HUES6 (cell line): ENCODE data around the gene VSTM4.

ENCODE experiments used
- H3K27ac ChIP-seq: 2 replicates; pipeline ENCODE4 v1.7.0; 2013; ENCODE audit warnings: low read depth, mild to moderate bottlenecking, low read length, inconsistent platforms
- H3K27me3 ChIP-seq: 2 replicates; pipeline ENCODE4 v1.6.1; 2013; ENCODE audit warnings: low read length; ENCODE audit not compliant: control insufficient read depth, insufficient read depth
- H3K36me3 ChIP-seq: 2 replicates; pipeline ENCODE4 v1.6.1; 2013; ENCODE audit warnings: low read length; ENCODE audit not compliant: control insufficient read depth, insufficient read depth
- H3K4me1 ChIP-seq: 2 replicates; pipeline ENCODE4 v1.6.1; 2013; ENCODE audit warnings: low read length; ENCODE audit not compliant: control insufficient read depth, insufficient read depth
- H3K4me3 ChIP-seq: 2 replicates; pipeline ENCODE4 v1.5.1; 2013; ENCODE audit warnings: low read depth, low read length
- H3K9ac ChIP-seq: one replicate; pipeline ENCODE4 v1.6.1; 2013; ENCODE audit warnings: mild to moderate bottlenecking, low read length
- H3K9me3 ChIP-seq: 2 replicates; pipeline ENCODE4 v1.6.1; 2013; ENCODE audit warnings: low read depth, low read length; ENCODE audit not compliant: control insufficient read depth, insufficient read depth

VSTM4 gene

GRCh38 chr10:49107887-49108267 is 7.4 kb downstream of the VSTM4 start:
- Histone ChIP-seq H3K36me3 (no peaks in the 10 kb centered on the region), H3K27ac (no peak overlapping the region), H3K4me1 (no peaks in the 10 kb centered on the region), H3K9ac (no peak overlapping the region), H3K27me3 (peaks cover 3% of the 10 kb centered on the region; the same call in 1 of the 2 replicates), H3K4me3 (no peak overlapping the region), H3K9me3 (no peaks in the 10 kb centered on the region)

- H3K36me3 ChIP-seq = no peaks in the 10 kb centered on the region
- H3K27ac ChIP-seq = no peak overlapping the region
- H3K9ac ChIP-seq = no peak overlapping the region
Measured at GRCh38 chr10:49107111-49107886, 8.0 kb downstream of the VSTM4 start.

GRCh38 chr10:49106451-49106850 is 8.9 kb downstream of the VSTM4 start:
- no peaks in the 10 kb centered on the region for H3K36me3 ChIP-seq
- no peaks in the 10 kb centered on the region for H3K9me3 ChIP-seq
- H3K9ac ChIP-seq = no peak overlapping the region
- H3K27ac ChIP-seq = no peak overlapping the region
- H3K27me3 ChIP-seq = no peaks in the 10 kb centered on the region; the same call in 1 of the 2 replicates
- no peaks in the 10 kb centered on the region for H3K4me1 ChIP-seq
- H3K4me3 ChIP-seq = no peak overlapping the region

More at GRCh38 chr10:49107111-49107886, 8.0 kb downstream of the VSTM4 start:
- Histone ChIP-seq H3K27me3 (peaks cover under 1% of the 10 kb centered on the region; the same call in 1 of the 2 replicates), H3K9me3 (no peaks in the 10 kb centered on the region), H3K4me1 (no peaks in the 10 kb centered on the region), H3K4me3 (no peak overlapping the region)

GRCh38 chr10:49105076-49105475 is 10.2 kb downstream of the VSTM4 start:
- H3K9ac ChIP-seq = no peak overlapping the region
- no peak overlapping the region for H3K4me3 ChIP-seq

GRCh38 chr10:49104323-49104722 is 11.0 kb downstream of the VSTM4 start:
- Histone ChIP-seq H3K9ac (no peak overlapping the region), H3K9me3 (no peaks in the 10 kb centered on the region), H3K27ac (no peak overlapping the region), H3K36me3 (no peaks in the 10 kb centered on the region), H3K27me3 (no peaks in the 10 kb centered on the region; the same call in 1 of the 2 replicates), H3K4me3 (no peak overlapping the region), H3K4me1 (no peaks in the 10 kb centered on the region)

More at GRCh38 chr10:49105076-49105475, 10.2 kb downstream of the VSTM4 start:
- Histone ChIP-seq H3K27me3 (no peaks in the 10 kb centered on the region; the same call in 1 of the 2 replicates), H3K36me3 (no peaks in the 10 kb centered on the region), H3K27ac (no peak overlapping the region), H3K4me1 (no peaks in the 10 kb centered on the region), H3K9me3 (no peaks in the 10 kb centered on the region)

GRCh38 chr10:49103761-49104160 is 11.6 kb downstream of the VSTM4 start:
- H3K4me1 ChIP-seq = no peaks in the 10 kb centered on the region
- no peak overlapping the region for H3K4me3 ChIP-seq
- H3K27me3 ChIP-seq = no peaks in the 10 kb centered on the region; the same call in 1 of the 2 replicates
- no peaks in the 10 kb centered on the region for H3K36me3 ChIP-seq
- H3K27ac ChIP-seq = no peak overlapping the region
- H3K9me3 ChIP-seq = no peaks in the 10 kb centered on the region
- no peak overlapping the region for H3K9ac ChIP-seq

- Histone ChIP-seq H3K4me1 (no peaks in the 10 kb centered on the region), H3K9me3 (no peaks in the 10 kb centered on the region), H3K9ac (no peak overlapping the region), H3K4me3 (no peak overlapping the region), H3K27me3 (no peaks in the 10 kb centered on the region), H3K36me3 (no peaks in the 10 kb centered on the region), H3K27ac (no peak overlapping the region)
Measured at GRCh38 chr10:49099046-49099445, 16.3 kb downstream of the VSTM4 start.

- Histone ChIP-seq H3K4me1 (no peaks in the 10 kb centered on the region), H3K9ac (no peak overlapping the region), H3K36me3 (no peaks in the 10 kb centered on the region), H3K27ac (no peak overlapping the region), H3K9me3 (no peaks in the 10 kb centered on the region), H3K27me3 (no peaks in the 10 kb centered on the region), H3K4me3 (no peak overlapping the region)
Measured at GRCh38 chr10:49096890-49097445, 18.4 kb downstream of the VSTM4 start.

- H3K4me3 ChIP-seq = no peak overlapping the region
- no peaks in the 10 kb centered on the region for H3K9me3 ChIP-seq
- no peaks in the 10 kb centered on the region for H3K27me3 ChIP-seq
- no peaks in the 10 kb centered on the region for H3K4me1 ChIP-seq
- H3K36me3 ChIP-seq = no peaks in the 10 kb centered on the region
- no peak overlapping the region for H3K27ac ChIP-seq
- no peak overlapping the region for H3K9ac ChIP-seq
Measured at GRCh38 chr10:49094646-49095045, 20.7 kb downstream of the VSTM4 start.

- Histone ChIP-seq H3K36me3 (no peaks in the 10 kb centered on the region), H3K9ac (no peak overlapping the region), H3K4me1 (no peaks in the 10 kb centered on the region), H3K9me3 (no peaks in the 10 kb centered on the region), H3K27me3 (no peaks in the 10 kb centered on the region), H3K27ac (no peak overlapping the region), H3K4me3 (no peak overlapping the region)
Measured at GRCh38 chr10:49093922-49094321, 21.4 kb downstream of the VSTM4 start.

- H3K4me3 ChIP-seq = no peak overlapping the region
- no peaks in the 10 kb centered on the region for H3K4me1 ChIP-seq
- no peaks in the 10 kb centered on the region for H3K9me3 ChIP-seq
- H3K27ac ChIP-seq = no peak overlapping the region
- H3K36me3 ChIP-seq = no peaks in the 10 kb centered on the region
- no peak overlapping the region for H3K9ac ChIP-seq
- H3K27me3 ChIP-seq = no peaks in the 10 kb centered on the region
Measured at GRCh38 chr10:49092477-49092876, 22.8 kb downstream of the VSTM4 start.
